Activated naive CD8-positive, alpha-beta T cell treated with anti-CD3 and anti-CD28 coated beads, Interleukin-2, amount 10 ng/mL, durations not matched to agents 7 days and 5 days (primary cell): ENCODE measurements around the gene OR10H3. TPM values are rescaled to one million over a fixed set of nuclear protein-coding genes. Genes with fewer than 3 reads are reported as not detected.

ENCODE experiments used
- ATAC-seq: fragments of 150-1000 bp; cut with Tn5 transposase; one replicate; pipeline ENCODE4 v1.10.0; 2021; ENCODE audit warnings: low read depth, moderate library complexity
- POLR2A ChIA-PET: fragments of 350-600 bp; sonication (Branson Sonifier 250); formaldehyde crosslinking; loops from one replicate; lab custom pipeline; 2021; ENCODE audit warnings: antibody characterized with exemption; lab: Charles Lee
- DNase-seq: peaks from one replicate; pipeline ENCODE4 v3.0.0; 2021
- H3K27ac Mint-ChIP-seq: one replicate; pipeline ENCODE4 v1.8.0; 2022; ENCODE audit warnings: mild to moderate bottlenecking, mixed read lengths
- H3K27me3 Mint-ChIP-seq: one replicate; pipeline ENCODE4 v1.8.0; 2022; ENCODE audit warnings: mild to moderate bottlenecking, moderate library complexity, mixed read lengths
- H3K36me3 Mint-ChIP-seq: one replicate; pipeline ENCODE4 v1.8.0; 2021; ENCODE audit warnings: mild to moderate bottlenecking, mixed read lengths
- H3K4me1 Mint-ChIP-seq: one replicate; pipeline ENCODE4 v1.8.0; 2021; ENCODE audit warnings: mixed read lengths
- H3K4me3 Mint-ChIP-seq: one replicate; pipeline ENCODE4 v1.8.0; 2022; ENCODE audit warnings: mild to moderate bottlenecking, moderate library complexity, mixed read lengths
- H3K9me3 Mint-ChIP-seq: one replicate; pipeline ENCODE4 v1.8.0; 2021; ENCODE audit warnings: mixed read lengths
- total RNA-seq, 2 experiments: library from RNA; stranded (reverse); gene quantifications; one replicate each; pipeline ENCODE4 v1.2.3, GENCODE V29; 2021

Gene OR10H3, protein sequence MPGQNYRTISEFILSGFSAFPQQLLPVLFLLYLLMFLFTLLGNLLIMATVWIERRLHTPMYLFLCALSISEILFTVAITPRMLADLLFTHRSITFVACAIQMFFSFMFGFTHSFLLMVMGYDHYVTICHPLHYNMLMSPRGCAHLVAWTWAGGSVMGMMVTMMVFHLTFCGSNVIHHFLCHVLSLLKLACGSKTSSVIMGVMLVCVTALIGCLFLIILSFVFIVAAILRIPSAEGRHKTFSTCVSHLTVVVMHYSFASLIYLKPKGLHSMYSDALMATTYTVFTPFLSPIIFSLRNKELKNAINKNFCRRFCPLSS
- not detected for total RNA-seq

DNA sequence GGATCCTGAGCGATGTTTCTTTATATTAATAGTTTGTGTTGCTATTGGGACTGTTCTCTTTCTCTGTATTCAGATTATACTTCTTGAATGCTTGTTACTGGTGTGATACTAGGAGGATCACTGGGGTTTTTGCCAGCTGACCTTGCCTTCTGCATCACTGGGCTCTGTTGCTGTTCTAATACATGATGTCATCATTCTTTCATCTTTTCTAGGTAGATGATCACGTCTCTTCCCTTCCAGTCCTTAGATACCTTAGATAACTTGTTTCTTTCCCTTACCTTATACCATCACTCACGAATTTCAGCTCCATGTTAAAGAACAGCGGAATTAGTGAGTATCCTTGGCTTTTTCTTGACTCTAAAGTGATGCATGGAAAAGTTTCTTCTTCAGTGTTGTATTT lies at the start of gene OR10H3:
TSS of gene OR10H3 (plus strand) at position 264 of the 400 bp plus-strand sequence. CDS start 3,408 bp downstream, outside the sequence.
- Mint-ChIP-seq H3K36me3 (no peaks in the 10 kb centered on the region), H3K9me3 (peaks cover 10% of the 10 kb centered on the region), H3K4me1 (no peaks in the 10 kb centered on the region), H3K4me3 (no peak within 1 kb of the TSS), H3K27me3 (peaks cover 8% of the 10 kb centered on the region), H3K27ac (no peak within 1 kb of the TSS)
- POLR2A ChIA-PET, result no interaction called here
- DNase-seq, result no peak
- ATAC-seq, result no peak

DNA sequence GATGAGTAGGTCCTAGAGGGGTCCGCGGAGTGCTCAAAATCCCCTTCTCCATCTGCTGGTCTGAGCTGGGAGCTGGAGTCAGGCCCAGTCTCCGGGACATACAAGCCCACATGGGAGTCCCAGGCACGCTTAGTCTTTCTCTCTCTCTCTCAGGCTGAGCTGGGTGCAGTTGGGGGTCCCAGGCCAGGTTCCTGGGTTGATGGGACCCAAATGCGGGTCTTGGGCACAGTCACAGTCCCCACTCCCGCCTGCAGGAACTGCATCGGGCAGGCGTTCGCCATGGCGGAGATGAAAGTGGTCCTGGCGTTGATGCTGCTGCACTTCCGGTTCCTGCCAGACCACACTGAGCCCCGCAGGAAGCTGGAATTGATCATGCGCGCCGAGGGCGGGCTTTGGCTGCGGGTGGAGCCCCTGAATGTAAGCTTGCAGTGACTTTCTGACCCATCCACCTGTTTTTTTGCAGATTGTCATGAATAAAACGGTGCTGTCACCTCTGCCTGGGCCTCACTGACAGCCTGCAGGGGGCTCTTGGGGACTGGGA lies 41.1 kb upstream of the OR10H3 start:
- POLR2A ChIA-PET, result no interaction called here
- no peaks in the 10 kb centered on the region for H3K4me1 Mint-ChIP-seq
- no peak for DNase-seq
- H3K27me3 Mint-ChIP-seq, result peaks cover 13% of the 10 kb centered on the region
- no peak overlapping the region for H3K27ac Mint-ChIP-seq
- no peak for ATAC-seq
- H3K9me3 Mint-ChIP-seq, result no peaks in the 10 kb centered on the region
- no peak overlapping the region for H3K4me3 Mint-ChIP-seq
- H3K36me3 Mint-ChIP-seq, result no peaks in the 10 kb centered on the region

DNA sequence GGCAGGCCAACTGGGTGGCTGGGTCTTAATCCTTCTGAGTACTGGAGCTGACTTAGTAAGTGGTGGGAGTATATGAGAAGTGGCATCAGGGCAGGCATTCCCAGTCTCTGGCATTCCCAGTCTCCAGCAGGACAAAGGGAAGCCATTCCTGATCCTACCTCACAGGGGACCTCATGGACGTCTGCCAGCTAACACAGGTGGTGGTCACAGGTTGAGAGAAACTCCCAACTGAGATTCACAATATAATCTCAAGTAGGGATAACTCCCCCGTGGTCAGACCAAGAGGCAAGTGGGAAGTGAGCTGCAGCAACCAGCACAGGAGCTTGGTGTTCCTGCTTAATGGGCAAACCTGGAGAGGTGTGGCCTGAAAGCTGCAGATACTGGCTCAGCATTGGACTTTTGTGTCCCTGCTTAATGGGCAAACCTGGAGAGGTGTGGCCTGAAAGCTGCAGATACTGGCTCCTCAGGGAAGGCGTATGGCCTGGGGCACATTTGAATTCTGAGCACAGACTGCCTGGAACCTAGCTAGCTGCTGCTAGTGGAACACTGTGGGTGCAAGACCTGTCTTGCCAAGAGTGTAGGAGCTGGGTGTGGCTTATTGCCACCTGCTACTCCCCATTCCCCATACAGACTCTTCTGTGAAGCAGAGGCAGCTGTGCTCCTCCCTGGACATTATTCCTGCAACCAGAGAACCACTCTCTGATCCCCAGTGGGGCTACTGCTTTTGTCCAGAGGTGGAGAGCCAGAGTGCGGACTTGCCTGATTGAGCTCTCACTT lies 35.8 kb upstream of the OR10H3 start:
- POLR2A ChIA-PET, result interaction anchor here (0.5 kb wide), 1 partner anchor 386 kb away, joined by 3 read pairs; no protein-coding TSS in a partner anchor
- Mint-ChIP-seq H3K27me3 (peaks cover 29% of the 10 kb centered on the region), H3K27ac (no peak overlapping the region)

DNA sequence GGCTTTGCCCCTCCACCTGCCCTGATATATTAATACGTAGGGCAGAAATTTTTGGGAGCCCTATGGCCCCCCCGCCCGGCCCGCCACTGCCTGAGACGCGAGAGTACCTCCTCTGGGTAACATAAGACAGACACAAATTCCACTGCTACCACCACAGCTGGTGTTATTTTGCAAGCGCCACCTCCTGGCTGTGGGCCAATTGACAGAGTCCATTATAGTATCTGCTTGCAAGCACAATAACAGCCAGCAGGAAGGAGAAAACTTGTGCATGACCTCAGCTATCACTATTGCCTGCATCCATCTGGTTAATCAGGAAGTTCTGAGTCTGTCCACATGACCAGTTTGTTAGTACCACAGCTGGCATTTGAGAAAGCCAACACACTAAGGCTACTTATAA lies 35.3 kb upstream of the OR10H3 start:
- Mint-ChIP-seq H3K36me3 (no peaks in the 10 kb centered on the region), H3K27ac (no peak overlapping the region), H3K27me3 (peaks cover 29% of the 10 kb centered on the region), H3K9me3 (peaks cover 3% of the 10 kb centered on the region), H3K4me1 (no peaks in the 10 kb centered on the region), H3K4me3 (no peak overlapping the region)
- ATAC-seq (no peak), DNase-seq (no peak)
- POLR2A ChIA-PET, result interaction anchor here (0.5 kb wide), 1 partner anchor 386 kb away, joined by 3 read pairs; no protein-coding TSS in a partner anchor

More for the DNA sequence above, 35.8 kb upstream of the OR10H3 start:
- DNase-seq (no peak), ATAC-seq (no peak)
- H3K36me3 Mint-ChIP-seq, result no peaks in the 10 kb centered on the region
- H3K4me3 Mint-ChIP-seq, result no peak overlapping the region
- peaks cover 3% of the 10 kb centered on the region for H3K9me3 Mint-ChIP-seq
- no peaks in the 10 kb centered on the region for H3K4me1 Mint-ChIP-seq

DNA sequence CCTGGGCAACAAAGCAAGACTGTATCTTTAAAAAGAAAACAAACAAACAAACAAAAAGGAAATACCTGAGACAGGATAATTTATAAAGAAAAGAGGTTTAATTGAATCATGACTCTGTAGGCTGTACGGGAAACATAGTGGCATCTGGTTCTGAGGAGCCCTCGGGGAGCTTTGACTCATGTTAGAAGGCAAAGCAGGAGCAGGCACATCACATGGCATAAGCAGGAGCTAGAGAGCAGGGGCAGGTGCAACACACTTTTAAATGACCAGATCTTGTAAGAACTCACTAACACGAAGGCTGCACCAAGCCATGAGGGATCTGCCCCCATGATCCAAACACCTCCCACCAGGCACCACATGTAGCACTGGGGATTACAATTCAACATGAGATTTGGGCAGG lies 23.1 kb upstream of the OR10H3 start:
- ATAC-seq (no peak), DNase-seq (no peak)
- no peaks in the 10 kb centered on the region for H3K36me3 Mint-ChIP-seq
- no peak overlapping the region for H3K27ac Mint-ChIP-seq
- peaks cover 2% of the 10 kb centered on the region for H3K9me3 Mint-ChIP-seq
- peaks cover 5% of the 10 kb centered on the region for H3K27me3 Mint-ChIP-seq
- no peaks in the 10 kb centered on the region for H3K4me1 Mint-ChIP-seq
- POLR2A ChIA-PET, result no interaction called here
- no peak overlapping the region for H3K4me3 Mint-ChIP-seq

DNA sequence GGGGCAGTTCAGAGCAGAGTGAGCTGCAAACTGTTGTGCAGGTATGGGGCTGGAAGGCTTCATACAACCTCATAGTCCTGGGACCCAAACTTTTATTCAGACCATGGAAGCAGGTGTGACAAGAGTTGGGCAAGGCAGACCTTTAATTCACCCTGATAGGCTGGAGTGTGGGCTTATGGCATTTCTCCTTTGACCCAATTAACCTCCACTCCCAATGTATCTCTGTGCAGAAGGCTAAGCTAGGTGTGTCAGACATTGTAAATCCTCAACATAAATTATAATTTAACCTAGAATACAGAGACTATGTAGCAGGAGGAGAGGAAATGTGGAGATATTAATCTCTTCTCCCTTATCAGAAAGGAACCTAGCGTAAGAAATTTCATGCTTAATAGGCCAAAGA lies 22.1 kb upstream of the OR10H3 start:
- no peak for ATAC-seq
- POLR2A ChIA-PET, result no interaction called here

DNA sequence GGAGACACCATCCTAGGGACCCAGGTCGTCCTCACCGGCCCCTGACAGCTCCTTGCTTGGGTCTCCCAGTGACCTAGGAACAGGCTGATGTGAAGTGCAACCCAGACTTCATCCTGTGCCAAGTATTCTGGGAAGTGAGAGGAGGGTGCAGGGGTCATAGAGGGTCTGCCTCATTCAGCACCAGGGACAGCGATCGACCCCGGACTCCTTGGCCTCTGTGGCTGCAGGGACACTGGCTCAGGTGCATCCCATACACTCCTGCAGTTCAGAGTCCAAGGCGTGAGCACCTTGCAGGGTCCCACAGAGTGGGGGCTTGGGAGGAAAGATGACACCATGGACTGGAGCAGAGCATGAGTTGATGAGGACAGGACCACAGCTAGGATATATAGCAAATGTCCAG lies 20.0 kb upstream of the OR10H3 start:
- no peaks in the 10 kb centered on the region for H3K36me3 Mint-ChIP-seq
- H3K4me1 Mint-ChIP-seq, result no peaks in the 10 kb centered on the region
- no peak overlapping the region for H3K27ac Mint-ChIP-seq
- H3K27me3 Mint-ChIP-seq, result peaks cover 4% of the 10 kb centered on the region
- H3K9me3 Mint-ChIP-seq, result no peaks in the 10 kb centered on the region
- H3K4me3 Mint-ChIP-seq, result no peak overlapping the region
- POLR2A ChIA-PET, result no interaction called here
- DNase-seq, result no peak
- ATAC-seq, result no peak

More for the DNA sequence above, 22.1 kb upstream of the OR10H3 start:
- H3K4me1 Mint-ChIP-seq, result no peaks in the 10 kb centered on the region
- no peak overlapping the region for H3K4me3 Mint-ChIP-seq
- peaks cover 2% of the 10 kb centered on the region for H3K9me3 Mint-ChIP-seq
- no peak overlapping the region for H3K27ac Mint-ChIP-seq
- DNase-seq, result no peak
- H3K36me3 Mint-ChIP-seq, result no peaks in the 10 kb centered on the region
- peaks cover 5% of the 10 kb centered on the region for H3K27me3 Mint-ChIP-seq

DNA sequence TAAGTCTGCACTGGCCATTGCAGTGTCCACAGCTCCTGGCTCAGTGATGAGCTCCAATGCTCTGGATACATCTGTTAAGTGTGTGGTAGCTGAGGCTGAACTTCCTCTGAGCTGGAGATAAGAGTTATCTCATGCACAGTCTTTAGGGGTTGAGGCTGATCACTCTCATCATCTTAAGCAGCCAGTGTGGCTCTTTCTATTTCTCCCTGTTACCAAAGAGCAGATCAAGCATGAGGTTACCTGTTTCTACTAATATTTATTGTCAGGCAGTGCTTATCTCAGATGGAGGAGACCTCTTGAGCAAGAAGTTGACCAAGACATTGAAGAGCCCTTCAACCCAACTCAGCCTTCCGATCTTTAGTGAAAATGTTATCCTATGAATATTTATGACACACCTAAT lies 16.5 kb upstream of the OR10H3 start:
- H3K9me3 Mint-ChIP-seq, result no peaks in the 10 kb centered on the region
- peaks cover 10% of the 10 kb centered on the region for H3K27me3 Mint-ChIP-seq
- DNase-seq, result no peak
- H3K36me3 Mint-ChIP-seq, result no peaks in the 10 kb centered on the region
- no peak overlapping the region for H3K27ac Mint-ChIP-seq
- ATAC-seq, result no peak
- POLR2A ChIA-PET, result no interaction called here
- no peaks in the 10 kb centered on the region for H3K4me1 Mint-ChIP-seq
- H3K4me3 Mint-ChIP-seq, result no peak overlapping the region

DNA sequence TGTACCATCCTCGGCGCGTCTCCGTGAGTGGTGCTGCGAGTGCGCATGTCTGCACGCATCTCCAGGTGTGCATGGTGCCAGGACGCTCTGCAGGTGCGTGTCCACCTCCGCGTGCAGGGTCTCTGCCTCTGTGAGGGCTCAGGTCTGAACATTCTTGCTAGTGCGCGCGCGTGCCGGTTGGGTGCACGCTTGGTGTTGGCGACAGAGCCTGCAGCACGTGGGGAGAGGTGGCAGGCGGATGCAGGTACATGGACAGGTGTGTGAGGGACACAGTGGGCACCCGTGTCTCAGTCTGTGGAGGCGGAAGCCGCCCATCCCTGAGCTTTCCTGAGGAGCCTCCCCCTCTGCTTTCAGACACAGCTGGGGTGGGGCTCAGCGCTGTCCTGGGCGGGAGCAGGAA lies 14.8 kb upstream of the OR10H3 start:
- no peaks in the 10 kb centered on the region for H3K9me3 Mint-ChIP-seq
- H3K36me3 Mint-ChIP-seq, result no peaks in the 10 kb centered on the region
- peaks cover 10% of the 10 kb centered on the region for H3K27me3 Mint-ChIP-seq
- DNase-seq (no peak), ATAC-seq (no peak)
- H3K27ac Mint-ChIP-seq, result no peak overlapping the region
- no peak overlapping the region for H3K4me3 Mint-ChIP-seq
- POLR2A ChIA-PET, result no interaction called here
- H3K4me1 Mint-ChIP-seq, result no peaks in the 10 kb centered on the region

DNA sequence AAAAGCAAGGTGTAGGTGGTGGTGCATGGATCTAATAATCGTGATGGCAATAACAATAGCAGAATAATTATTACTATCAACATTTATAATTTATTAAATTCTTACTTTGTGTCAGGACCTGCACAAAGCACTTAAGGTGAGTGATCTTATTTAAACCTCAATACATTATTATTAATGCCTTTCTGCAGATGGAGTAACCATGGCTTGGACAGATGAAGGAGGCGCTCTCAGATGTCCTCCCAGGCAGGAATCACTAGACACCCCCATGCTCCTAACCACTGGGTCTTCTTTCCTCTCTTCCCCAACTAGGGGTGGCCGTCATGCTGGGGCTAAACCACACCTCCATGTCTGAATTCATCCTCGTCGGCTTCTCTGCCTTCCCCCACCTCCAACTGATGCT lies 10.1 kb upstream of the OR10H3 start, which contains the start of gene OR10H2:
TSS of gene OR10H2 (plus strand) at position 301 of the 400 bp plus-strand sequence. CDS start at position 321, 20 bp downstream.
- H3K4me1 Mint-ChIP-seq, result no peaks in the 10 kb centered on the region
- DNase-seq, result no peak
- ATAC-seq, result no peak
- POLR2A ChIA-PET, result no interaction called here
- H3K4me3 Mint-ChIP-seq, result no peak within 1 kb of the TSS
- no peaks in the 10 kb centered on the region for H3K9me3 Mint-ChIP-seq
- no peak within 1 kb of the TSS for H3K27ac Mint-ChIP-seq
- no peaks in the 10 kb centered on the region for H3K36me3 Mint-ChIP-seq
- peaks cover 10% of the 10 kb centered on the region for H3K27me3 Mint-ChIP-seq

DNA sequence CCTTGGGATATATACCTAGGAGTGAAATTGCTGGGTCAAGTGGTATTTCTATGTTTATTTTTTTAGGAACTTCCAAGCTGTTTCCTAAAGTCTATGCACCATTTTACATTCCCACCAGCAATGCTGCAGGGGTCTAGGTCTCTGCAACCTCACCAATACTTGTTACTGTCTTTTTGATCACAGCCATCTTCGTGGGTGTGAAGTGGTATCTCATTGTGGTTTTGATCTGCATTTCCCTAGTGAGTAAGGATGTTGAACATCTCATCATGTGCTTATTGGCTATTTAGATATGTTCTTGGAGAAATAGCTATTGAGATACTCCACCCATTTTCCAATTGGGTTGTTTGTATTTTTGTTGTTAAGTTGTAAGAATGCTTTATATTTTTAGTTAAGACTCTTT lies 7.2 kb upstream of the OR10H3 start:
- no peak for ATAC-seq
- no peak overlapping the region for H3K27ac Mint-ChIP-seq
- no peaks in the 10 kb centered on the region for H3K36me3 Mint-ChIP-seq
- H3K4me1 Mint-ChIP-seq, result no peaks in the 10 kb centered on the region
- no peaks in the 10 kb centered on the region for H3K9me3 Mint-ChIP-seq
- DNase-seq, result no peak
- no peak overlapping the region for H3K4me3 Mint-ChIP-seq
- POLR2A ChIA-PET, result interaction anchor here (0.6 kb wide), 1 partner anchor 379 kb away, joined by 3 read pairs; no protein-coding TSS in a partner anchor
- H3K27me3 Mint-ChIP-seq, result peaks cover 6% of the 10 kb centered on the region

DNA sequence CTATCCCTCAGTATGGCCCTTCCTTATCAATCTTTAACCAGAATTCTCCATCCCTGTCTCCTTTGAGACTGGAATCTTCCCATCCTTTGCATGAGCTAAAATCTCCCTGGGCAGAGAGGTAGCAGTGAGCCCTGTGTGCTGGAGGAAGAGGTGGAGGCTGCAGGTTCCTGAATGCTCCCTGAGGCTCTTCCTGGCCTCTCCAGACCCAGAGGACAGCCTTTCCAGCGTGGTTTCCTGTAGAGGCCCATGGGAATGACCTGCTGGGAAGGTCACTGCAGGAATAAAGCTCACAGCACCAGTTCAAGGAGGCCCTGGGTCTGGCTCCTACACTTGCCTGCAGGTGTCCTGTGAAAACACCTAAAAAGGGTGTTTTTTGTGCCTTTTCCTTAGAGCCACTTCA lies 5.4 kb upstream of the OR10H3 start:
- Mint-ChIP-seq H3K27me3 (peaks cover 10% of the 10 kb centered on the region), H3K36me3 (no peaks in the 10 kb centered on the region), H3K4me3 (no peak overlapping the region), H3K4me1 (no peaks in the 10 kb centered on the region), H3K9me3 (no peaks in the 10 kb centered on the region), H3K27ac (no peak overlapping the region)
- POLR2A ChIA-PET, result no interaction called here
- no peak for ATAC-seq
- DNase-seq, result no peak

DNA sequence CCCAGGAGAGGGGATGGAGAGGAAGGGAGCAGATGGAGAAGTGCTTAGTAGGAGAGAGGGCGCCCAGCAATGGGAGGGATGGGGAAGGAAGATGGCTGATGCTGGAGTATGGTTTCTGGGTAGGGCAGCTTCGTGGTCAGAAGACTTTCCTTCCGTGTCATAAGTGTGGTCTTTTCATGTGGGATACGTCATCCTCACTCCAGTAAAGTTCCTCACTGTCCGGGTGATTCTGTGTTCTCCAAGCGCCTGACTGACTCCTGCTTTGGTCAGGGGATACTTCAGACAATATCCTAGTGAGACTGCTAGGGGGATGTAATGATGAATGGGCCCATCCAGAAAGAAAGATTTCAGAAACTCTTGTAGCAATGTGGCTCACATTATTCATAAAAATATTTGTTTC lies 3.9 kb upstream of the OR10H3 start:
- H3K4me3 Mint-ChIP-seq, result no peak overlapping the region
- H3K9me3 Mint-ChIP-seq, result no peaks in the 10 kb centered on the region
- ATAC-seq (no peak), DNase-seq (no peak)
- H3K27ac Mint-ChIP-seq, result no peak overlapping the region
- no peaks in the 10 kb centered on the region for H3K4me1 Mint-ChIP-seq
- no peaks in the 10 kb centered on the region for H3K36me3 Mint-ChIP-seq
- POLR2A ChIA-PET, result no interaction called here
- peaks cover 10% of the 10 kb centered on the region for H3K27me3 Mint-ChIP-seq
